Hepatocyte (in vitro differentiated cells): ENCODE data around the gene SPACDR. TPM values are rescaled to one million over a fixed set of nuclear protein-coding genes. Genes with fewer than 3 reads are reported as not detected.
"Not testable (repeated sequence)": the region's sequence is repeated elsewhere in the genome, so short reads cannot be mapped to it uniquely, and the experiment has no call there.

Source experiments
- DNase-seq: peaks from one replicate; pipeline ENCODE4 v3.0.0-alpha.2; 2016; ENCODE audit warnings: low spot score
- H2AFZ ChIP-seq: fragments of 200-600 bp; sonication (generic); 2 replicates; pipeline ENCODE4 v1.6.0; 2016; ENCODE audit warnings: antibody characterized with exemption, mild to moderate bottlenecking
- H3K27ac ChIP-seq: fragments of 200-600 bp; sonication (generic); 2 replicates; pipeline ENCODE4 v1.5.1; 2016; ENCODE audit warnings: mild to moderate bottlenecking
- H3K27me3 ChIP-seq: fragments of 200-600 bp; sonication (generic); 2 replicates; pipeline ENCODE4 v1.6.1; 2016
- H3K36me3 ChIP-seq: fragments of 200-600 bp; sonication (generic); replicated peaks from 2 replicates; pipeline ENCODE4 v1.5.1; 2016; ENCODE audit warnings: low read depth; ENCODE audit not compliant: insufficient read depth
- H3K4me1 ChIP-seq: fragments of 200-600 bp; sonication (generic); 2 replicates; pipeline ENCODE4 v1.5.1; 2016; ENCODE audit warnings: mild to moderate bottlenecking, moderate library complexity; ENCODE audit not compliant: insufficient read depth
- H3K4me2 ChIP-seq: fragments of 200-600 bp; sonication (generic); 2 replicates; pipeline ENCODE4 v1.6.0; 2016
- H3K4me3 ChIP-seq: fragments of 200-600 bp; sonication (generic); 2 replicates; pipeline ENCODE4 v1.5.1; 2016; ENCODE audit warnings: mild to moderate bottlenecking
- H3K79me2 ChIP-seq: fragments of 200-600 bp; sonication (generic); 2 replicates; pipeline ENCODE4 v1.6.0; 2017; ENCODE audit warnings: mild to moderate bottlenecking
- H3K9me2 ChIP-seq: fragments of 200-600 bp; sonication (generic); replicated peaks from 2 replicates; pipeline ENCODE4 v1.6.0; 2017; ENCODE audit warnings: mild to moderate bottlenecking; ENCODE audit not compliant: insufficient read depth
- H3K9me3 ChIP-seq: fragments of 200-600 bp; sonication (generic); 2 replicates; pipeline ENCODE4 v1.5.1; 2016; ENCODE audit warnings: low read depth, mild to moderate bottlenecking
- H4K20me1 ChIP-seq: fragments of 200-600 bp; sonication (generic); 2 replicates; pipeline ENCODE4 v1.6.0; 2016; ENCODE audit warnings: mild to moderate bottlenecking; ENCODE audit not compliant: insufficient read depth, poor library complexity, severe bottlenecking
- EZH2 ChIP-seq: fragments of 200-600 bp; sonication (generic); IDR thresholded peaks from 2 replicates; pipeline ENCODE4 v1.6.1; 2016; ENCODE audit warnings: antibody characterized with exemption, mild to moderate bottlenecking, borderline replicate concordance
- EZH2phosphoT487 ChIP-seq: fragments of 200-600 bp; sonication (generic); IDR thresholded peaks from one replicate; pipeline ENCODE4 v1.6.1; 2018; ENCODE audit warnings: antibody characterized with exemption, mild to moderate bottlenecking, low read depth, moderate library complexity; ENCODE audit not compliant: unreplicated experiment, severe bottlenecking
- WGBS: methylation state at CpG from one replicate; pipeline ENCODE4 v1.1.6; 2016; ENCODE audit warnings: low lambda C conversion rate; ENCODE audit errors: missing lambda C conversion rate; 5-methylcytosine and 5-hydroxymethylcytosine counted together
- polyA plus RNA-seq: library from polyadenylated mRNA; unstranded; fragments of >200 nt; fragmentation: Nextera tagmentation; extraction: Ambion mirVana; gene quantifications from 2 replicates; pipeline ENCODE4 v1.2.1, GENCODE V29; 2016
- total RNA-seq: library from RNA; depleted of rRNA; stranded (reverse); fragments of >200 nt; gene quantifications from 2 replicates; pipeline ENCODE4 v1.2.3, GENCODE V29; 2014
- TF ChIP-seq, protein P1 (sequence below): fragments of 200-600 bp; sonication (generic); IDR thresholded peaks from 2 replicates; pipeline ENCODE4 v1.5.1; 2016; ENCODE audit warnings: antibody characterized with exemption, mild to moderate bottlenecking; ENCODE audit not compliant: poor library complexity

SPACDR gene
- total and polyA plus RNA-seq, 2 experiments from 2014 or later, result 0.13 TPM; not detected in 1

DNA sequence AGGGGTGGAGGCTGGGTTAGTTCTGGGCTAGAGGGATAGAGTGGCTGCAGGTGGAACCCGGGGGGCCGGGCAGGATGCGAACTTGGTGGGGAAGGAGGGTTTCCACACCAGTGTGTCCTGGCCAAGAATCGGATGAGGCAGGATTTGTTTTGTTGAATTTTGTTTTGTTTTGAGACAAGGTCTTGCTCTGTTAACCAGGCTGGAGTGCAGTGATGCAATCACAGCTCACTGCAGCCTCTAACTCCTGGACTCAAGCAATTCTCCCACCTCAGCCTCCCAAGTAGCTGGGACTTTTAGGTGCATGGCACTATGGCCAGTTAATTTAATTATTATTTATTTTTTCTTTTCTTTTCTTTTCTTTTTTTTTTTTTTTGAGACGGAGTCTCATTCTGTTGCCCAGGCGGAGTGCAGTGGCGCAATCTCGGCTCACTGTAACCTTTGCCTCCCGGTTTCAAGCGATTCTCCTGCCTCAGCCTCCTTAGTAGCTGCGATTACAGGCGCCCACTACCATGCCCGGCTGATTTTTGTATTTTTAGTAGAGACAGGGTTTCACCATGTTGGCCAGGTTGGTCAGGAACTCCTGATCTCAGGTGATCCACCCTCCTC, 14.8 kb downstream of the SPACDR start:
- H3K4me1 ChIP-seq, result peaks cover 7% of the 10 kb centered on the region
- TF ChIP-seq, protein P1, sequence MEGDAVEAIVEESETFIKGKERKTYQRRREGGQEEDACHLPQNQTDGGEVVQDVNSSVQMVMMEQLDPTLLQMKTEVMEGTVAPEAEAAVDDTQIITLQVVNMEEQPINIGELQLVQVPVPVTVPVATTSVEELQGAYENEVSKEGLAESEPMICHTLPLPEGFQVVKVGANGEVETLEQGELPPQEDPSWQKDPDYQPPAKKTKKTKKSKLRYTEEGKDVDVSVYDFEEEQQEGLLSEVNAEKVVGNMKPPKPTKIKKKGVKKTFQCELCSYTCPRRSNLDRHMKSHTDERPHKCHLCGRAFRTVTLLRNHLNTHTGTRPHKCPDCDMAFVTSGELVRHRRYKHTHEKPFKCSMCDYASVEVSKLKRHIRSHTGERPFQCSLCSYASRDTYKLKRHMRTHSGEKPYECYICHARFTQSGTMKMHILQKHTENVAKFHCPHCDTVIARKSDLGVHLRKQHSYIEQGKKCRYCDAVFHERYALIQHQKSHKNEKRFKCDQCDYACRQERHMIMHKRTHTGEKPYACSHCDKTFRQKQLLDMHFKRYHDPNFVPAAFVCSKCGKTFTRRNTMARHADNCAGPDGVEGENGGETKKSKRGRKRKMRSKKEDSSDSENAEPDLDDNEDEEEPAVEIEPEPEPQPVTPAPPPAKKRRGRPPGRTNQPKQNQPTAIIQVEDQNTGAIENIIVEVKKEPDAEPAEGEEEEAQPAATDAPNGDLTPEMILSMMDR, result no peak
- TF ChIP-seq EZH2 (no peak), EZH2phosphoT487 (no peak)
- no peak overlapping the region for H3K4me3 ChIP-seq
- no peaks in the 10 kb centered on the region for H3K9me3 ChIP-seq
- no peaks in the 10 kb centered on the region for H4K20me1 ChIP-seq
- H3K9me2 ChIP-seq, result no peaks in the 10 kb centered on the region
- no peak for DNase-seq
- no peak overlapping the region for H2AFZ ChIP-seq
- H3K27ac ChIP-seq, result no peak overlapping the region
- H3K79me2 ChIP-seq, result no peaks in the 10 kb centered on the region
- no peak overlapping the region for H3K4me2 ChIP-seq
- no peaks in the 10 kb centered on the region for H3K27me3 ChIP-seq
- 90% methylated on average over 13 of the region's 13 CpGs for WGBS
- no peaks in the 10 kb centered on the region for H3K36me3 ChIP-seq

DNA sequence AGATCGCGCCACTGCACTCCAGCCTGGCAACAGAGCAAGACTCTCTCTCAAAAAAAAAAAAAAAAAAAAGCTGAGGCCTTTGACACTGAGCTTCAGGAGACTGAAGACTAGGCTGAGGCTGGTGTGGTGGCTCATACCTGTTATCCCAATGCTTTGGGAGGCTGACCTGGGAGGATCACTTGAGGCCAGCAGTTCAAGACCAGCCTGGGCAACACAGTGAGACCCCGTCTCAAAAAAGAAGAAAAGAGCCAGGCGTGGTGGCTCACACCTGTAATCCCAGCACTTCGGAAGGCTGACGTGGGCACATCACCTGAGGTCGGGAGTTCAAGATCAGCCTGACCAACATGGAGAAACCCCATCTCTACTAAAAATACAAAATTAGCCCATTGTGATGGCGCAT, 16.7 kb downstream of the SPACDR start:
- H3K9me2 ChIP-seq, H4K20me1 ChIP-seq, H3K9me3 ChIP-seq, H3K79me2 ChIP-seq, H3K36me3 ChIP-seq, H2AFZ ChIP-seq, H3K27me3 ChIP-seq, H3K4me3 ChIP-seq, H3K4me2 ChIP-seq, H3K4me1 ChIP-seq, H3K27ac ChIP-seq, DNase-seq: not testable (repeated sequence)
- WGBS, result 93% methylated on average over 6 of the region's 8 CpGs

DNA sequence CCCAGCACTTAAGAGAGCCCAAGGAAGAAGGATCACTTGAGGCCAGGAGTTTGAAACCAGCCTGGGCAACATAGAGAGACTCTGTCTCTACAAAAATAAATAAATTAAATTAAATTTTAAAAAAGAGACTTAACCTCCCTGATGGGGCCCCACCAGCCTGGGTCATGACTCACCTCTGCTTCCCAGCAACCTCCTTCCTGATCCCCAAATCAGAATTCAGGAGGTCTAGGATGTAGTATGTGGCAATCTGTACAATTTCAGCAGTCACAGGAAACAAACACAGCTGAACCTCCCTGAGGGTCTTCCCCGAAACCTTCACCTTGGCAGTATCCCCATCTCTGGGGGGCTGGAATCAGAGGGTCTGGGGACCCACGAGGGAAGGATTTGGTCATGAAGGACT, 18.0 kb downstream of the SPACDR start:
- TF ChIP-seq EZH2phosphoT487 (no peak), EZH2 (no peak)
- TF ChIP-seq, protein P1, result no peak
- Histone ChIP-seq H3K9me3 (no peaks in the 10 kb centered on the region), H3K36me3 (no peaks in the 10 kb centered on the region), H3K4me1 (peaks cover 9% of the 10 kb centered on the region), H3K4me2 (no peak overlapping the region), H3K27me3 (no peaks in the 10 kb centered on the region), H2AFZ (no peak overlapping the region), H3K9me2 (no peaks in the 10 kb centered on the region), H3K79me2 (no peaks in the 10 kb centered on the region), H3K27ac (no peak overlapping the region), H4K20me1 (no peaks in the 10 kb centered on the region), H3K4me3 (no peak overlapping the region)
- WGBS, result 69% methylated on average over 2 of the region's 2 CpGs
- no peak for DNase-seq

DNA sequence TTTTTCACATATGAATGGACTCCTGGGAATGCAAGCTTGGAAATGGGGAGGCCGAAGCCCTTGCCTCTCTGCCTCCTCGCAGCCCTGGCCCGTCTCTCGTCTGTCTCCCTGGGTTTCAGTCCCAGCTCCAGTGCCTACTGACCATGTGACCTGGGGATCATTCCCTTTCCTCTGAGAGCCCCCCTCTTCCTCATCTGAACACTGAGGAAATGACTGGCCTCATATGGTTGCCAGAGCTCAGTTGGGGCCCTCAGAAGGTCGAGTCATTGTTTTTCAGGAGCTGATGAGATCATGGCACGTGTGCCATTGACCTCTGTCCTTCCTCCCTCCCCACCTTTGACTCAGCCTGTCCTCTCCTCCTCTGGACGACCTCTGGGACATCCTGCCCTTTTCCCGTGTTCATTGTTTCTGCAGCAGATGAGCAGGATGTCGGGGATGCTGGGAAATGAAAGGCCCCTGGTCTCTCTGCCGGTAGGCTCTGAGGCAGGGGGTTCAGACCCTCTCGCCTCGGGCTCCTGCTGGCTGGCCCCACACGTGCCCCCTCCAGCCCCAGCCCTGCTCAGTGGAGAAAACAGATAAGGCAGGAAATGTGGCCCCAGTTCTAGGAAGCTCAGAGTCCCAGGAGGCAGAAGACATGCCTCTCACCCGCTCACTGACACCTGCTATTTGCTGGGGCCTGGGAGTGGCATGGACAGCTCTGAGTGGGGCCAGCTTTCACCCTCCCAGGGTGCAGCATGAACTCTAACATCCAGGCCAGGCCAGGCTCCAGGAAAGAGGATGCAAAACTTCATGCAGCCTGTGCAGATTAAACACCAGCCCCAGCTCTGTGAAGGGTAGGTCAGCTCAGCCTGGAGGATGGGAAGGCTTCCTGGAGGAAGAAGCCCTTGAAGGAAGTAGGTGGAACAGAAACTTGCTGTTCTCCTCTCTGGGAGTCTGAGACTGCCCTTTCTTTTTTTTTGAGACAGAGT, 19.5 kb downstream of the SPACDR start:
- Histone ChIP-seq H3K27me3 (no peaks in the 10 kb centered on the region), H2AFZ (no peak overlapping the region), H3K79me2 (no peaks in the 10 kb centered on the region), H3K9me2 (no peaks in the 10 kb centered on the region), H3K36me3 (no peaks in the 10 kb centered on the region), H3K27ac (peak overlapping the region; percentile 82), H4K20me1 (no peaks in the 10 kb centered on the region), H3K4me2 (no peak overlapping the region), H3K4me3 (no peak overlapping the region), H3K4me1 (peaks cover 9% of the 10 kb centered on the region), H3K9me3 (no peaks in the 10 kb centered on the region)
- 56% methylated on average over 14 of the region's 14 CpGs for WGBS
- DNase-seq, result peak; percentile 63
- TF ChIP-seq, protein P1, result no peak
- TF ChIP-seq EZH2, result no peak
- TF ChIP-seq EZH2phosphoT487, result no peak
